Smooth muscle cell (in vitro differentiated cells): ENCODE data around the gene FAM227B. TPM values are rescaled to one million over a fixed set of nuclear protein-coding genes. Genes with fewer than 3 reads are reported as not detected.

Source experiments
- DNase-seq: peaks from one replicate; lab custom pipeline; 2025; ENCODE audit not compliant: unreplicated experiment; lab: John Stamatoyannopoulos, UW
- H2AFZ ChIP-seq: fragments of 200-600 bp; sonication (generic); 2 replicates; pipeline ENCODE4 v1.6.0; 2016; ENCODE audit warnings: antibody characterized with exemption, low read depth, mild to moderate bottlenecking
- H3F3A ChIP-seq: fragments of 200-600 bp; sonication (generic); 2 replicates; pipeline ENCODE4 v1.6.0; 2017; ENCODE audit warnings: antibody characterized with exemption, low read depth
- H3K27ac ChIP-seq: fragments of 200-600 bp; sonication (generic); 2 replicates; pipeline ENCODE4 v1.5.1; 2016; ENCODE audit warnings: low read depth, mild to moderate bottlenecking
- H3K27me3 ChIP-seq: fragments of 200-600 bp; sonication (generic); 2 replicates; pipeline ENCODE4 v1.6.1; 2016; ENCODE audit warnings: low read depth, mild to moderate bottlenecking
- H3K36me3 ChIP-seq: fragments of 200-600 bp; sonication (generic); 2 replicates; pipeline ENCODE4 v1.5.1; 2016; ENCODE audit warnings: low read depth
- H3K4me1 ChIP-seq: fragments of 200-600 bp; sonication (generic); 2 replicates; pipeline ENCODE4 v1.5.1; 2016; ENCODE audit warnings: low read depth
- H3K4me2 ChIP-seq: fragments of 200-600 bp; sonication (generic); 2 replicates; pipeline ENCODE4 v1.6.0; 2016; ENCODE audit warnings: mild to moderate bottlenecking
- H3K4me3 ChIP-seq: fragments of 200-600 bp; sonication (generic); 2 replicates; pipeline ENCODE4 v1.5.1; 2016; ENCODE audit warnings: mild to moderate bottlenecking
- H3K79me2 ChIP-seq: fragments of 200-600 bp; sonication (generic); 2 replicates; pipeline ENCODE4 v1.6.0; 2016; ENCODE audit warnings: low read depth, mild to moderate bottlenecking
- H3K9ac ChIP-seq: fragments of 200-600 bp; sonication (generic); 2 replicates; pipeline ENCODE4 v1.6.0; 2016; ENCODE audit warnings: low read depth
- H3K9me3 ChIP-seq: fragments of 200-600 bp; sonication (generic); replicated peaks from 2 replicates; pipeline ENCODE4 v1.5.1; 2016; ENCODE audit warnings: low read depth
- H4K20me1 ChIP-seq: fragments of 200-600 bp; sonication (generic); 2 replicates; pipeline ENCODE4 v1.6.0; 2016; ENCODE audit warnings: low read depth
- CTCF ChIP-seq: fragments of 200-600 bp; sonication (generic); IDR thresholded peaks from 2 replicates; pipeline ENCODE4 v1.5.1; 2017; ENCODE audit warnings: borderline replicate concordance, mild to moderate bottlenecking, antibody characterized with exemption; ENCODE audit not compliant: insufficient read depth, poor library complexity, severe bottlenecking
- WGBS: methylation state at CpG from one replicate; pipeline ENCODE4 v1.1.7; 2016; ENCODE audit warnings: low lambda C conversion rate; 5-methylcytosine and 5-hydroxymethylcytosine counted together
- polyA plus RNA-seq: library from polyadenylated mRNA; unstranded; fragments of >200 nt; fragmentation: Nextera tagmentation; extraction: Ambion mirVana; gene quantifications from 2 replicates; pipeline ENCODE4 v1.2.1, GENCODE V29; 2016
- total RNA-seq: library from RNA; depleted of rRNA; stranded (reverse); fragments of >200 nt; gene quantifications from 2 replicates; pipeline ENCODE4 v1.2.3, GENCODE V29; 2014

FAM227B gene
- total and polyA plus RNA-seq, 2 experiments from 2014 or later = 7.5 to 9.7 TPM

GRCh38 chr15:49656734-49657133 lies 36.1 kb upstream of the FAM227B start:
- H3K4me2 ChIP-seq = no peak overlapping the region
- H3K27me3 ChIP-seq = no peaks in the 10 kb centered on the region
- 79% methylated on average over 1 of the region's 1 CpG for WGBS
- no peaks in the 10 kb centered on the region for H4K20me1 ChIP-seq
- H2AFZ ChIP-seq = no peak overlapping the region
- H3F3A ChIP-seq = no peaks in the 10 kb centered on the region
- TF ChIP-seq CTCF = no peak
- H3K4me1 ChIP-seq = no peaks in the 10 kb centered on the region
- peaks cover 6% of the 10 kb centered on the region for H3K9me3 ChIP-seq
- no peak overlapping the region for H3K27ac ChIP-seq
- H3K79me2 ChIP-seq = no peaks in the 10 kb centered on the region
- no peak for DNase-seq
- no peak overlapping the region for H3K9ac ChIP-seq
- H3K4me3 ChIP-seq = no peak overlapping the region
- no peaks in the 10 kb centered on the region for H3K36me3 ChIP-seq

- Histone ChIP-seq H3K4me1 (no peaks in the 10 kb centered on the region), H3K4me3 (no peak overlapping the region), H3K9ac (no peak overlapping the region), H3K4me2 (no peak overlapping the region), H3F3A (no peaks in the 10 kb centered on the region), H3K36me3 (no peaks in the 10 kb centered on the region), H2AFZ (no peak overlapping the region), H3K27me3 (no peaks in the 10 kb centered on the region), H3K9me3 (peaks cover 6% of the 10 kb centered on the region), H4K20me1 (no peaks in the 10 kb centered on the region), H3K79me2 (no peaks in the 10 kb centered on the region), H3K27ac (no peak overlapping the region)
- 92% methylated on average over 1 of the region's 1 CpG for WGBS
- TF ChIP-seq CTCF = no peak
- no peak for DNase-seq
Measured at GRCh38 chr15:49652922-49653321, 32.3 kb upstream of the FAM227B start.

- Histone ChIP-seq H3F3A (no peaks in the 10 kb centered on the region), H3K36me3 (no peaks in the 10 kb centered on the region), H4K20me1 (no peaks in the 10 kb centered on the region), H3K4me1 (no peaks in the 10 kb centered on the region), H3K27me3 (no peaks in the 10 kb centered on the region), H3K9ac (no peak overlapping the region), H3K4me2 (no peak overlapping the region), H3K9me3 (peaks cover 6% of the 10 kb centered on the region), H3K27ac (no peak overlapping the region), H3K4me3 (no peak overlapping the region), H3K79me2 (no peaks in the 10 kb centered on the region), H2AFZ (no peak overlapping the region)
- no peak for TF ChIP-seq CTCF
- 92% methylated on average over 2 of the region's 2 CpGs for WGBS
- no peak for DNase-seq
Measured at GRCh38 chr15:49650676-49651075, 30.1 kb upstream of the FAM227B start.

- no peak for DNase-seq
- no peaks in the 10 kb centered on the region for H3K79me2 ChIP-seq
- H4K20me1 ChIP-seq = no peaks in the 10 kb centered on the region
- no peak for TF ChIP-seq CTCF
- H3K4me2 ChIP-seq = no peak overlapping the region
- H3K27me3 ChIP-seq = no peaks in the 10 kb centered on the region
- H3K4me3 ChIP-seq = no peak overlapping the region
- H3K27ac ChIP-seq = no peak overlapping the region
- no peak overlapping the region for H3K9ac ChIP-seq
- WGBS = 95% methylated on average over 1 of the region's 1 CpG
- no peaks in the 10 kb centered on the region for H3K36me3 ChIP-seq
- H3K4me1 ChIP-seq = no peaks in the 10 kb centered on the region
- no peaks in the 10 kb centered on the region for H3F3A ChIP-seq
- no peak overlapping the region for H2AFZ ChIP-seq
- peaks cover 6% of the 10 kb centered on the region for H3K9me3 ChIP-seq
Measured at GRCh38 chr15:49649987-49650386, 29.4 kb upstream of the FAM227B start.
